IMR-90 (cell line): ENCODE results near the gene TMEM204. TPM values are rescaled to one million over a fixed set of nuclear protein-coding genes. Genes with fewer than 3 reads are reported as not detected.

ENCODE experiments used
- ATAC-seq: fragments of 200-7000 bp; cut with Tn5 transposase; 2 replicates; pipeline ENCODE4 v1.9.1; 2020; ENCODE audit warnings: low read depth, mild to moderate bottlenecking, moderate library complexity
- BruUV-seq: library from RNA; stranded (reverse); fragments of 400-500 nt; replicated peaks from 2 replicates; lab custom pipeline; 2021; lab: Mats Ljungman, UMichigan
- CTCF ChIA-PET: fragments of 300-600 bp; formaldehyde crosslinking; extraction: SDS; loops from one replicate; lab custom pipeline; 2021; ENCODE audit warnings: antibody characterized with exemption; lab: Yijun Ruan, JAX
- POLR2A ChIA-PET: fragments of 300-600 bp; sonication (Branson Sonifier 250); formaldehyde crosslinking; loops from one replicate; lab custom pipeline; 2022; ENCODE audit warnings: antibody characterized with exemption; ENCODE audit not compliant: unreplicated experiment; lab: Charles Lee
- DNase-seq: peaks from one replicate; pipeline ENCODE4 v3.0.0; 2013
- H2AFZ ChIP-seq: replicated peaks from 2 replicates; pipeline ENCODE3; 2013; ENCODE audit warnings: low read length, mild to moderate bottlenecking; ENCODE audit not compliant: poor library complexity
- H2AK5ac ChIP-seq: 2 replicates; pipeline ENCODE4 v1.6.1; 2013; ENCODE audit warnings: low read depth, low read length, inconsistent platforms
- H2AK9ac ChIP-seq: replicated peaks from 2 replicates; pipeline ENCODE3; 2013; ENCODE audit warnings: mild to moderate bottlenecking, low read depth, low read length, moderate library complexity; ENCODE audit not compliant: poor library complexity
- H2BK120ac ChIP-seq: 2 replicates; pipeline ENCODE4 v1.6.1; 2013; ENCODE audit warnings: low read depth, low read length, inconsistent platforms
- H2BK15ac ChIP-seq: 3 replicates; pipeline ENCODE4 v1.6.1; 2013; ENCODE audit warnings: low read depth, low read length, inconsistent platforms
- H2BK20ac ChIP-seq: 2 replicates; pipeline ENCODE4 v1.6.1; 2013; ENCODE audit warnings: low read depth, mild to moderate bottlenecking, inconsistent platforms, low read length, moderate library complexity
- H2BK5ac ChIP-seq: 2 replicates; pipeline ENCODE4 v1.6.1; 2013; ENCODE audit warnings: mild to moderate bottlenecking, low read depth, low read length, inconsistent platforms; ENCODE audit not compliant: poor library complexity, severe bottlenecking
- H3K14ac ChIP-seq: replicated peaks from 2 replicates; pipeline ENCODE4 v1.6.1; 2013; ENCODE audit warnings: low read depth, low read length, inconsistent platforms
- H3K18ac ChIP-seq: 2 replicates; pipeline ENCODE4 v1.6.1; 2013; ENCODE audit warnings: low read depth, low read length, control low read depth
- H3K23ac ChIP-seq: 2 replicates; pipeline ENCODE4 v1.6.1; 2013; ENCODE audit warnings: low read depth, low read length, inconsistent platforms
- H3K27ac ChIP-seq: 2 replicates; pipeline ENCODE4 v1.5.1; 2013; ENCODE audit warnings: mild to moderate bottlenecking, control low read depth, low read length; ENCODE audit not compliant: insufficient read depth
- H3K27me3 ChIP-seq: 2 replicates; pipeline ENCODE4 v1.6.1; 2013; ENCODE audit warnings: low read length; ENCODE audit not compliant: control insufficient read depth, insufficient read depth
- H3K36me3 ChIP-seq: 2 replicates; pipeline ENCODE4 v1.6.1; 2013; ENCODE audit warnings: low read length, mixed read lengths; ENCODE audit not compliant: control insufficient read depth, insufficient read depth
- H3K4ac ChIP-seq: 2 replicates; pipeline ENCODE4 v1.6.1; 2013; ENCODE audit warnings: low read depth, low read length, inconsistent platforms
- H3K4me1 ChIP-seq: 2 replicates; pipeline ENCODE4 v1.6.1; 2013; ENCODE audit warnings: low read length, mixed read lengths; ENCODE audit not compliant: control insufficient read depth, insufficient read depth
- H3K4me2 ChIP-seq: 2 replicates; pipeline ENCODE4 v1.6.1; 2013; ENCODE audit warnings: low read depth, mild to moderate bottlenecking, control low read depth, low read length, moderate library complexity
- H3K4me3 ChIP-seq: 2 replicates; pipeline ENCODE4 v1.5.1; 2013; ENCODE audit warnings: low read depth, mild to moderate bottlenecking, control low read depth, low read length, moderate library complexity; ENCODE audit not compliant: insufficient read depth
- H3K56ac ChIP-seq: 2 replicates; pipeline ENCODE4 v1.6.1; 2013; ENCODE audit warnings: low read length, inconsistent platforms; ENCODE audit not compliant: insufficient read depth; ENCODE audit errors: extremely low read depth
- H3K79me1 ChIP-seq, 2 experiments: 2 replicates each; pipeline ENCODE4 v1.6.1; 2013; ENCODE audit warnings: low read length in 2 of 2, inconsistent platforms in 1 of 2, low read depth in 1 of 2
- H3K9ac ChIP-seq: 2 replicates; pipeline ENCODE4 v1.6.1; 2013; ENCODE audit warnings: low read depth, low read length, control low read depth
- H3K9me1 ChIP-seq: 2 replicates; pipeline ENCODE4 v1.6.1; 2013; ENCODE audit warnings: low read length, inconsistent platforms; ENCODE audit not compliant: insufficient read depth
- H3K9me3 ChIP-seq: 2 replicates; pipeline ENCODE4 v1.6.1; 2013; ENCODE audit warnings: low read length; ENCODE audit not compliant: control insufficient read depth, insufficient read depth
- H4K20me1 ChIP-seq: 2 replicates; pipeline ENCODE4 v1.6.1; 2013; ENCODE audit warnings: low read length, inconsistent platforms; ENCODE audit not compliant: insufficient read depth
- H4K5ac ChIP-seq: 2 replicates; pipeline ENCODE4 v1.6.1; 2013; ENCODE audit warnings: mild to moderate bottlenecking, low read depth, low read length, control low read depth
- H4K8ac ChIP-seq, 2 experiments: 2 replicates each; pipeline ENCODE4 v1.6.1; 2013; ENCODE audit warnings: low read depth in 2 of 2, low read length in 2 of 2, control low read depth in 1 of 2, inconsistent platforms in 1 of 2
- H4K91ac ChIP-seq: 2 replicates; pipeline ENCODE4 v1.6.1; 2013; ENCODE audit warnings: low read depth, low read length, inconsistent platforms; ENCODE audit not compliant: insufficient read depth
- BHLHE40 ChIP-seq: fragments of 150-350 bp; IDR thresholded peaks from 2 replicates; pipeline ENCODE4 v1.6.1; 2016; ENCODE audit warnings: mild to moderate bottlenecking, low read depth, low read length
- CEBPB ChIP-seq: IDR thresholded peaks from 2 replicates; pipeline ENCODE4 v1.6.1; 2012; ENCODE audit warnings: low read depth, low read length, improper control_type of control experiment
- CHD1 ChIP-seq: IDR thresholded peaks from 2 replicates; pipeline ENCODE4 v1.6.1; 2012; ENCODE audit warnings: low read depth, low read length, improper control_type of control experiment
- CTCF ChIP-seq: conservative IDR thresholded peaks from 2 replicates; pipeline ENCODE4 v1.5.1; 2012; ENCODE audit warnings: mild to moderate bottlenecking, low read depth, low read length, improper control_type of control experiment
- ELK1 ChIP-seq: fragments of 150-350 bp; IDR thresholded peaks from 2 replicates; pipeline ENCODE4 v1.6.1; 2016; ENCODE audit warnings: low read depth, mild to moderate bottlenecking, low read length, moderate library complexity, borderline replicate concordance
- FOS ChIP-seq: fragments of 150-350 bp; IDR thresholded peaks from 2 replicates; pipeline ENCODE4 v1.6.1; 2016; ENCODE audit warnings: low read depth, low read length
- MAZ ChIP-seq: IDR thresholded peaks from 2 replicates; pipeline ENCODE4 v1.6.1; 2012; ENCODE audit warnings: low read depth, mild to moderate bottlenecking, low read length, improper control_type of control experiment, moderate library complexity, borderline replicate concordance
- MXI1 ChIP-seq: IDR thresholded peaks from 2 replicates; pipeline ENCODE4 v1.6.1; 2012; ENCODE audit warnings: low read depth, mild to moderate bottlenecking, low read length, moderate library complexity, borderline replicate concordance
- NFE2L2 ChIP-seq: fragments of 150-350 bp; IDR thresholded peaks from 2 replicates; pipeline ENCODE4 v1.6.1; 2016; ENCODE audit warnings: low read depth, mild to moderate bottlenecking, low read length
- POLR2A ChIP-seq: IDR thresholded peaks from 2 replicates; pipeline ENCODE4 v1.6.1; 2012; ENCODE audit warnings: mild to moderate bottlenecking, low read depth, low read length
- RAD21 ChIP-seq: IDR thresholded peaks from 2 replicates; pipeline ENCODE4 v1.6.1; 2012; ENCODE audit warnings: low read length, improper control_type of control experiment
- RCOR1 ChIP-seq: IDR thresholded peaks from 2 replicates; pipeline ENCODE4 v1.6.1; 2012; ENCODE audit warnings: mild to moderate bottlenecking, low read length, improper control_type of control experiment; ENCODE audit not compliant: insufficient replicate concordance
- RFX5 ChIP-seq: IDR thresholded peaks from 2 replicates; pipeline ENCODE4 v1.8.0; 2012; ENCODE audit warnings: low read depth, mild to moderate bottlenecking, low read length, moderate library complexity
- SMC3 ChIP-seq: fragments of 150-350 bp; IDR thresholded peaks from 2 replicates; pipeline ENCODE4 v1.6.1; 2016; ENCODE audit warnings: low read depth, mild to moderate bottlenecking, antibody characterized with exemption, low read length, moderate library complexity
- USF2 ChIP-seq: fragments of 150-350 bp; IDR thresholded peaks from 2 replicates; pipeline ENCODE4 v1.6.1; 2017; ENCODE audit warnings: mild to moderate bottlenecking, antibody characterized with exemption, low read length, low read depth
- WGBS, 2 experiments: methylation state at CpG; one replicate each; pipeline versions ENCODE4 v1.1.5 to v1.1.7; 2013; ENCODE audit warnings: missing lambda C conversion rate in 2 of 2; ENCODE audit not compliant: insufficient read length in 1 of 2; ENCODE audit errors: extremely low coverage in 2 of 2; 5-methylcytosine and 5-hydroxymethylcytosine counted together
- dilution Hi-C: fragments of 300-500 bp; cut with HindIII; formaldehyde crosslinking; loops from one replicate; pipeline ENCODE4 v1.14.3; 2018; ENCODE audit warnings: low sequenced_read_pairs; ENCODE audit not compliant: unreplicated experiment
- in situ Hi-C: fragments of 300-500 bp; cut with MboI; formaldehyde crosslinking; loops from 3 replicates; pipeline ENCODE4 v1.14.3; 2019; ENCODE audit warnings: low sequenced_read_pairs, inconsistent platforms, mixed read lengths
- intact Hi-C: fragments of 100-400 bp; cut with micrococcal nuclease; formaldehyde crosslinking; loops from 2 replicates; pipeline ENCODE4 v1.10.0; 2022
- polyA plus RNA-seq, 3 experiments: library from polyadenylated mRNA; depleted of rRNA; stranded (reverse); fragments of >200 nt; gene quantifications; 2 replicates each; pipeline ENCODE4 v1.2.3, GENCODE V29; 2012; ENCODE audit warnings: low replicate concordance in 1 of 3
- total RNA-seq: library from RNA; depleted of rRNA; stranded (reverse); fragments of >200 nt; gene quantifications from 2 replicates; pipeline ENCODE4 v1.2.3, GENCODE V29; 2012

TMEM204 gene
- total and polyA plus RNA-seq, 2 of the 4 experiments (the other 2 are of a cell fraction): 7.0 to 12.3 TPM

GRCh38 chr16:1590930-1591705, 57.7 kb downstream of the TMEM204 start:
- H3K4ac ChIP-seq: no peak overlapping the region
- H2AFZ ChIP-seq: no peak overlapping the region
- H3K14ac ChIP-seq: no peak overlapping the region
- no peak overlapping the region for H2BK5ac ChIP-seq
- no peaks in the 10 kb centered on the region for H4K20me1 ChIP-seq
- no peak overlapping the region for H2BK120ac ChIP-seq
- no peak overlapping the region for H3K18ac ChIP-seq
- dilution Hi-C loops: no loop called here
- intact Hi-C loops: no loop called here
- no peak overlapping the region for H2AK9ac ChIP-seq
- H4K91ac ChIP-seq: no peak overlapping the region
- ATAC-seq: no peak
- no peaks in the 10 kb centered on the region for H3K27me3 ChIP-seq
- no peak overlapping the region for H3K56ac ChIP-seq
- DNase-seq: no peak
- peaks cover 32% of the 10 kb centered on the region for H3K36me3 ChIP-seq
- 96% methylated on average over 12 of the region's 23 CpGs; no CpG with 5 or more reads in 1 of the 2 experiments for whole genome bisulfite sequencing, 2 experiments
- H3K27ac ChIP-seq: no peak overlapping the region
- no peak overlapping the region for H2BK15ac ChIP-seq
- TF ChIP-seq POLR2A: no peak
- TF ChIP-seq SMC3: no peak
- TF ChIP-seq MAZ: no peak
- no peak for TF ChIP-seq MXI1
- TF ChIP-seq USF2: no peak
- TF ChIP-seq CHD1: no peak
- TF ChIP-seq BHLHE40: no peak
- TF ChIP-seq RAD21: no peak
- TF ChIP-seq NFE2L2: no peak
- no peak for TF ChIP-seq ELK1
- TF ChIP-seq CTCF: no peak
- TF ChIP-seq CEBPB: no peak
- TF ChIP-seq FOS: no peak
- no peak for TF ChIP-seq RFX5
- no peak for TF ChIP-seq RCOR1
- H3K4me2 ChIP-seq: no peak overlapping the region
- ChIA-PET POLR2A (no interaction called here), CTCF (no interaction called here)
- H2AK5ac ChIP-seq: no peak overlapping the region
- no peak overlapping the region for H4K5ac ChIP-seq
- no peaks in the 10 kb centered on the region for H3K4me1 ChIP-seq
- in situ Hi-C loops: no loop called here
- H3K23ac ChIP-seq: no peak overlapping the region
- no peak overlapping the region for H4K8ac ChIP-seq
- no peak overlapping the region for H2BK20ac ChIP-seq
- no peaks in the 10 kb centered on the region for H3K79me1 ChIP-seq
- BruUV-seq: no TSS peak
- H3K9me3 ChIP-seq: no peaks in the 10 kb centered on the region
- H3K4me3 ChIP-seq: no peak overlapping the region
- H3K9ac ChIP-seq: no peak overlapping the region
- H3K9me1 ChIP-seq: no peaks in the 10 kb centered on the region
